Tongue (tissue), 3 donors: ENCODE results near the gene SLX1B. TPM values are rescaled to one million over a fixed set of nuclear protein-coding genes. Genes with fewer than 3 reads are reported as not detected.
"Not testable (repeated sequence)": the region's sequence is repeated elsewhere in the genome, so short reads cannot be mapped to it uniquely, and the experiment has no call there.

Experiments
- DNase-seq: peaks from one replicate; pipeline ENCODE4 v3.0.0-alpha.2; 2015
- small RNA-seq: library from RNA; depleted of rRNA; stranded (forward); fragments of <200 nt; gene quantifications from one replicate; pipeline ENCODE3, GENCODE V24; 2014; ENCODE audit warnings: low replicate concordance
- total RNA-seq: library from RNA; depleted of rRNA; stranded (reverse); fragments of >200 nt; gene quantifications from one replicate; pipeline ENCODE4 v1.2.3, GENCODE V29; 2014

The SLX1B gene
- total RNA-seq, result 6.2 TPM

DNA sequence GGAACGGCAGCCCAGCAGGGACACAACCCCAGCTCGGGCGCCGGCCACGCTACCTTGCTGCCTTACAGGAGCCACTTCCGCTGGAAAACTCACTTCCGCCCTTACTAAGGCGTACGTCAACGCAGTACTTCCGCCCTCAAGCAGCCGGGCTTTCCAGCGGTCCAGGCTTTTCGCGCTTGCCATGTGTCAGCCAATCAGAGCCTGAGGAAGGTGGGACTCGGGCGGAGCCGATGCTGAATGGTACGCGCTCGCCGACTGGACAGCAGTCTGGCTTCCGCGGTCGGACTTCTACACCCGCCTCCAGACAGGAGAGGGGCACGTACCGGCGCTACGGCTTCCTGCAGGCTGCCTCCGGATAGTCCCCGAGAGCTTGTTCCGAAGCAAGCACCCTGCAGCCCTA, at the start of gene SLX1B, which contains the start of gene BOLA2:
Gene SLX1B (plus strand): TSS at position 265 of the 400 bp plus-strand sequence.
Gene BOLA2 (minus strand): TSS at position 83 of the 400 bp plus-strand sequence. CDS start 98 bp downstream, outside the sequence.
- not testable (repeated sequence) for DNase-seq

DNA sequence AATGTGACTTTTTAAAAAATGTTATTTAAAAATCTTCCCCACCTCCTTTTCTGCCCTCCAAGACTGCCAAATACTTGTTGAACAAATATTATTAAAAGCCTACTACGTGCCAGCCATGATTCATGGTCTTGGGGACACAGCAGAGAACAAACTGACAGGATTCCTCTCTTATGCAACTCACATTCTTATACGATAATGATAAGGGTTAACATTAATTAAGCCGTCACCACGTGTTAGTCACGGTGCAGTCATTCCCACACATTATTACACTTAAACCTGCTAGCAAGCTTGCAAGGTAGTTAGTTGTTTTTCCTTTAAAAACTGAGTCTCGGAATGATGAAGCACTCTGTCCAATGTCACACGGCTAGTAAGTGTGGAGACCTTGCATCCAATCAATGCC, 49.1 kb upstream of the SLX1B start:
- DNase-seq, result not testable (repeated sequence)

DNA sequence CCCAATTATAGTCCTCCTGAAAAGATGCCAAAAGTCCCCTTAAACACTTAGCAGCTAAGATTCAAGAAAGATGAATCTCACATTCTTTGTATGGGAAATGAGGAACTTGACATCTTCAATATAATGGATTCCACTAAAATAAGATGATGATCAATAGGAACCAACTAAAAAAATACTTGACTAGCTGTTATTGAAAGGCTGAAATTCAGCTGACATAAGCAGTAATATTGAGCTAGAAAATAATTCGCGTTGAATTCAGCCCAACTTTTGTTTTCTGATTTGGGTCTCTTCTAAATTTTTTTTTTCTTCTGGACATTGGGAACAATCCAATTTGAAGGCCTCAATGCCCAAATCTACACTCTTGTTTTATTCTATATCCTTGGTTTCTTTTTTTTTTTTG, 30.7 kb upstream of the SLX1B start:
- not testable (repeated sequence) for DNase-seq

DNA sequence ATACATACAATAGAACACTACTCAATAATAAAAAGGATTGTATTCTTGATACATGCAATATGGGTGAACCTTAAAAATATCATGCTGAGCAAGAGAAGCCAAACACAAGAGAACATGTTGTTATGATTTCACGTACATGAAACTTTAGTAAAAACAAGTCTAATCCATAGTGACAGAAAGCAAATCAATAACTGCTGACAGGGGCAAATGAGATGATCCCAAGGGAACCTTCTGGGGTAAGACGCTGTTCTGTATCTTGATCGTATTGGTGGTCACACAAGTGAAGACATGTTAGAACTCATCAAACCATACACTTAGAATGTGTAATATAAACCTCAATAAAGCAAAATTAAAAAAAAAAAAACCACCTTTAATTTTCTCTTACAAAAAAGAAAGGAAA, 28.9 kb upstream of the SLX1B start:
- not testable (repeated sequence) for DNase-seq

DNA sequence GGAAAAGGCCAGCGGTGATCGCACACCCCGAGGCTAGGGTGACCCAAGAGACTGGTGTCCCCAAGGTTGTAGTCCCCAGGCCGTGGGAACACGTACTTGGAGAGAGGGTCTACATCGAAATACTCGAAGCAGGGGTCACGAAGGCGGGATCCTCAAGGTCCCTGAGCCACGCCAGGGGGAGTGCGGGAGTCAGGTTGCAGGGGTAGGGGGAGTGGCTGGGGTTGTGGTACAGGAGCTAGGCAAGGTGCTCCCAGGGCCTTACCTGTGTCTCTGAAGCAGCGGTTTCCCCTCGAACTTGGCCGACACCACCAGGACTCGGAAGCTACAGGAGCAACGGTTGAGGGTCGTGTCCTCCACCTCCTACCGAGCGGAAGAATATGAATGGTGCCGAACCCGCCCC, 579 bp upstream of the SLX1B start:
- DNase-seq, result not testable (repeated sequence)

DNA sequence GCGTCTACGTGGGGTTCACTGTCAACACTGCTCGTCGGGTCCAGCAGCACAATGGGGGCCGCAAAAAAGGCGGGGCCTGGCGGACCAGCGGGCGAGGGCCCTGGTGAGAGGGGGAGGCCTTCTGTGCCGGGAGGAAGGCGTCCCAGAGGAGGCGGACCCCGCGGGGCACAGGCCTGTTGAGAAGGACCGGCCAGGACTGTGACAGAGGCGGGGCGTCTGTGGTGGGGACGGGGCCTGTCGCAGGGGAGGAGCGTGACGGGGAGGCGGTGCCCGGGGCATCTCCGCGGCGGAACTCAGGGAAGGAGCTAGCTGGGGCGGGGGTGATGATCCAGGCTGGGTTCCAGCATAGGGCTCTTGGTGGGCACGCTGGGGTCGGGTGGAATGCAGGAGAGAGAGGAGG, 495 bp downstream of the SLX1B start:
- DNase-seq, result not testable (repeated sequence)

- not testable (repeated sequence) for DNase-seq
These were observed 3.3 kb downstream of the SLX1B start for GRCh38 chr16:29457660-29458059.

GRCh38 chr16:29459706-29460646, 5.6 kb downstream of the SLX1B start, which contains the start of gene SULT1A4:
Gene SULT1A4, plus strand, starts transcription at chr16:29459913. Its CDS starts 1,473 bp downstream, at chr16:29461386.
- DNase-seq, result not testable (repeated sequence)

DNA sequence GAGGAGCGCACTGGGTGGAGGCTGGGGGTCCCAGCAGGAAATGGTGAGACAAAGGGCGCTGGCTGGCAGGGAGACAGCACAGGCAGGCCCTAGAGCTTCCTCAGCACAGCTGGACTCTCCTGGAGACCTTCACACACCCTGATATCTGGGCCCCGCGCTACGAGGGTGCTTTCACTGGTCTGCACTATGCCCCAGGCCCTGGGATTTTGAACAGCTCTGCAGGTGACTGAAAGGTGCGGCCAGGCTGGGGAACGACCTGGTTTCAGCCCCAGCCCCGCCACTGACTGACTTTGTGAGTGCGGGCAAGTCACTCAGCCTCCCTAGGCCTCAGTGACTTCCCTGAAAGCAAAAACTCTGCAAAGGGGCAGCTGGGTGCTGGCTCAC, 6.3 kb downstream of the SLX1B start:
- not testable (repeated sequence) for DNase-seq

GRCh38 chr16:29465985-29466824, 11.9 kb downstream of the SLX1B start:
- not testable (repeated sequence) for DNase-seq

DNA sequence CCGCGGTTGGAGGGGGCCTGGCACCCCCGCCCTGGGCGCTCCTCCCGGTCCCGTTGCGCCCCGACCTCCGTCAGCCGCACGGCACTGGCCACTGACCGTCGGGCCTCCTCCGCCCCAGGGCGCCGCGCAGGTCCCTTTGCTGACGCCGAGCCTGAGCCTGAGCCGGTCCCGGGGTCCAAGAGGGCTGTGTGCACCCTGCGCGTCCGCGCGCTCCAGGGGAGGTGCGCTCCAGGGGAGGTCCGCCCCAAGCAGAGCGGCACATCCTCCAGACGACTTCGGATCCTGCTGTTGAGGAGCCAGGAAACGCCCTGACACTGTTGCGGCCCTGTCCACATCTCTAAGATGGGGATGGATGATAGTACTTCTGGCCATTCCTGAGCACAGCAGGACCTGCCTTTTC, 12.6 kb downstream of the SLX1B start:
- DNase-seq, result not testable (repeated sequence)

DNA sequence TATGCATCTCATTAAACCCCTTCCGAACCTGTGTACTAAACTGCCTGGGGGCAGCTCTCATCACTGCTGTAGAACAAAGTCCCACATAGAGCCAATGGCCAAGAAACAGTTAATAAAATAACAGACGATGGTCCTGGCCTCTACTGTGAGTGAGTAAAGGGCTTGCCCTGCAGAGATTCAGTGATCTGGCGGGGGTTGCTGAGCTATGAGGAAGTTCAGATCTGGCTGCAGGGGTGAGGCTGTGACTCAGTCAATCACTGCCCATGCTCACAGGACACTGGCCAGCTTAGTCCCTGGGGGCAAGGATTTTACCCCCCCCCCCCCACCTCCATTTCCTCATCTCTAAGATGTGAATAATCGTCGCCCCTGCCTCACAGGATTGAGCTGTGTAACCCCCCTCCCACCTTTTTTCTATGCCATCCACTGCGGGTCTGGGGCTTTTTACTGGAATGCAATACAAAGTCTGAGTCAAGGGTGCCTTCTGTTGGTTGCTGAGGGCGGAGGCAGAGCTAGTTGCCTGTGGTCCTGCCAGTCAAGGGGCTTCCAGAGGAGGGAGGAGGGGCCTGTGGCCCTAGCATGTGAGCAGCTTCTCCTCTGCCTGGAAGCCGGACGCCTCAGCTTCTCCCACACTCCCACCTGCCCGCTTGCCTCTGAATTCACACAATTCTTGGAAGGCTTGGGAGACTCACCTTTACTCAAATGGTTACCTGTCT, 13.5 kb downstream of the SLX1B start:
- not testable (repeated sequence) for DNase-seq

- DNase-seq, result not testable (repeated sequence)
These were observed 15.3 kb downstream of the SLX1B start for GRCh38 chr16:29469660-29470059.

GRCh38 chr16:29472065-29472464, 17.7 kb downstream of the SLX1B start:
- not testable (repeated sequence) for DNase-seq

DNA sequence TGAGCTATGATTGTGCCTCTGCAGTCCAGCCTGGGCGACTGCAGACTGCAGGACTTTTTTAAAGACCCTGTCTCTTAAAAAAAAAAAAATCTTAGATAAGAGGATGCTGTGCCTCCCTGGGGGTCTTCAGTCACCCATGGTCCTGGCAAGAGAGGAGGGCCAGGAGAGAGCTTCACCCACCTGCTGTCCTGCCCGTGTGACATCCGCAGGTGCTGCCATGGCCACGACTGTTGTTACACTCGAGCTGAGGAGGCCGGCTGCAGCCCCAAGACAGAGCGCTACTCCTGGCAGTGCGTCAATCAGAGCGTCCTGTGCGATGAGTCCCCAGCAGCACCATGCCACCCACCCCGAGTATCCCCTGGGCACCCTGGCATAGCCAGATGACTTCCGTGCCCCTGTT, 27.9 kb downstream of the SLX1B start:
- not testable (repeated sequence) for DNase-seq

- DNase-seq, result not testable (repeated sequence)
These were observed 52.0 kb downstream of the SLX1B start, which contains the start of gene NPIPB12 for GRCh38 chr16:29506308-29506707. Gene NPIPB12, minus strand, starts transcription at chr16:29506408.

Small RNAs within 50 kb of the gene (small RNA-seq; reads per million reads assigned to genes)
- gene AC133555.2, result not detected

Other genes with a start within 250 kb of the SLX1B start
- 2.1 TPM for gene NPIPB11, start 47.8 kb upstream of the SLX1B start, total RNA-seq
- 8.6 TPM for gene BOLA2, start 182 bp upstream of the SLX1B start, total RNA-seq
- 2.3 TPM for gene SULT1A4, start 5.4 kb downstream of the SLX1B start, total RNA-seq
- gene NPIPB12, start 51.9 kb downstream of the SLX1B start, total RNA-seq, result 24.6 TPM
- 0.62 TPM for gene SPN, start 208.7 kb downstream of the SLX1B start, total RNA-seq
- gene QPRT, start 224.6 kb downstream of the SLX1B start, total RNA-seq, result 24.9 TPM